Fibroblast of lung (primary cell): ENCODE data around the gene NOXO1. TPM values are rescaled to one million over a fixed set of nuclear protein-coding genes. Genes with fewer than 3 reads are reported as not detected.
"Not testable (repeated sequence)": the region's sequence is repeated elsewhere in the genome, so short reads cannot be mapped to it uniquely, and the experiment has no call there.

Experiments used
- DNase-seq, 2 donors: peaks; one replicate each; pipeline versions ENCODE4 v3.0.0 to v3.0.0-alpha.2; 2010; ENCODE audit warnings: low read depth in 2 of 2
- H2AFZ ChIP-seq: 2 replicates; pipeline ENCODE4 v1.5.1; 2012; ENCODE audit warnings: low read length, control low read depth, inconsistent platforms
- H3K27ac ChIP-seq: 2 replicates; pipeline ENCODE4 v1.5.1; 2011; ENCODE audit warnings: low read length, control low read depth; ENCODE audit not compliant: insufficient read depth
- H3K27me3 ChIP-seq: 2 replicates; pipeline ENCODE4 v1.5.1; 2011; ENCODE audit warnings: mild to moderate bottlenecking, low read length; ENCODE audit not compliant: control insufficient read depth, insufficient read depth
- H3K36me3 ChIP-seq: 2 replicates; pipeline ENCODE4 v1.5.1; 2011; ENCODE audit warnings: low read length; ENCODE audit not compliant: control insufficient read depth, insufficient read depth
- H3K4me1 ChIP-seq: 2 replicates; pipeline ENCODE4 v1.5.1; 2011; ENCODE audit warnings: low read length; ENCODE audit not compliant: control insufficient read depth, insufficient read depth; ENCODE audit errors: extremely low read depth
- H3K4me2 ChIP-seq: 2 replicates; pipeline ENCODE4 v1.5.1; 2011; ENCODE audit warnings: low read length, control low read depth; ENCODE audit not compliant: insufficient read depth; ENCODE audit errors: extremely low read depth
- H3K4me3 ChIP-seq, 4 experiments: fragments of 200-600 bp in 1 of 4; sonication (generic) in 1 of 4; replicated peaks in 1 of 4; 2 replicates each; pipeline ENCODE4 v1.5.1; 2011 to 2016; ENCODE audit warnings: low read length in 4 of 4, low read depth in 3 of 4, mild to moderate bottlenecking in 3 of 4, control low read depth in 2 of 4, inconsistent platforms in 1 of 4, mixed read lengths in 1 of 4; ENCODE audit not compliant: insufficient read depth in 1 of 4; ENCODE audit errors: control extremely low read depth in 1 of 4
- H3K79me2 ChIP-seq: 2 replicates; pipeline ENCODE4 v1.5.1; 2012; ENCODE audit warnings: mild to moderate bottlenecking, low read length, inconsistent platforms; ENCODE audit not compliant: control insufficient read depth, insufficient read depth
- H3K9ac ChIP-seq: 2 replicates; pipeline ENCODE4 v1.5.1; 2011; ENCODE audit warnings: mild to moderate bottlenecking, low read length, control low read depth; ENCODE audit not compliant: insufficient read depth
- H3K9me3 ChIP-seq: 2 replicates; pipeline ENCODE4 v1.5.1; 2012; ENCODE audit warnings: low read depth, low read length; ENCODE audit not compliant: control insufficient read depth, insufficient read depth
- H4K20me1 ChIP-seq: 2 replicates; pipeline ENCODE4 v1.5.1; 2011; ENCODE audit warnings: low read length; ENCODE audit not compliant: control insufficient read depth, insufficient read depth; ENCODE audit errors: extremely low read depth
- EZH2 ChIP-seq: IDR thresholded peaks from 2 replicates; pipeline ENCODE4 v1.5.1; 2012; ENCODE audit warnings: low read length, control low read depth, mild to moderate bottlenecking; ENCODE audit errors: missing control alignments
- polyA plus RNA-seq, 2 donors: library from polyadenylated mRNA; depleted of rRNA in 1 of 2; stranded (reverse) in 1 of 2; unstranded in 1 of 2; fragments of >200 nt; gene quantifications; 2 replicates each; pipeline ENCODE4 v1.2.1, GENCODE V29; 2011 to 2012; ENCODE audit warnings: missing spikeins in 1 of 2
- total RNA-seq: library from RNA; depleted of rRNA; stranded (reverse); fragments of >200 nt; gene quantifications from 2 replicates; pipeline ENCODE4 v1.2.1, GENCODE V29; 2014
- TF ChIP-seq, protein P1 (sequence below), 2 donors: IDR thresholded peaks in 1 of 2; conservative IDR thresholded peaks in 1 of 2; 1 replicate in 1 of 2; 2 replicates in 1 of 2; pipeline ENCODE4 v1.5.1; 2011 to 2012; ENCODE audit warnings: low read length in 2 of 2, control low read depth in 1 of 2, inconsistent platforms in 1 of 2, low read depth in 1 of 2, mild to moderate bottlenecking in 1 of 2

NOXO1 gene
- total and polyA plus RNA-seq, 2 donors (not counting 1 experiment from before 2014, with no cell fraction given), result 0.03 TPM; not detected in 1

GRCh38 chr16:2013527-2013926 lies 32.3 kb upstream of the NOXO1 start:
- no peaks in the 10 kb centered on the region for H4K20me1 ChIP-seq
- no peak for TF ChIP-seq EZH2
- H2AFZ ChIP-seq, result no peak overlapping the region
- no peak overlapping the region for H3K4me2 ChIP-seq
- no peak overlapping the region for H3K9ac ChIP-seq
- H3K27ac ChIP-seq, result no peak overlapping the region
- DNase-seq, result no peak
- H3K27me3 ChIP-seq, result no peaks in the 10 kb centered on the region
- H3K4me1 ChIP-seq, result peaks cover 7% of the 10 kb centered on the region
- no peak overlapping the region for H3K4me3 ChIP-seq
- H3K9me3 ChIP-seq, result no peaks in the 10 kb centered on the region
- H3K79me2 ChIP-seq, result peaks cover 13% of the 10 kb centered on the region
- H3K36me3 ChIP-seq, result no peaks in the 10 kb centered on the region

GRCh38 chr16:2011726-2012125 lies 30.5 kb upstream of the NOXO1 start:
- H3K27ac ChIP-seq, H4K20me1 ChIP-seq, H3K4me3 ChIP-seq, H3K36me3 ChIP-seq, H3K9me3 ChIP-seq, DNase-seq, H3K9ac ChIP-seq, H3K4me2 ChIP-seq, H2AFZ ChIP-seq, H3K27me3 ChIP-seq: not testable (repeated sequence)
- Histone ChIP-seq H3K79me2 (peaks cover 31% of the 10 kb centered on the region), H3K4me1 (peaks cover 17% of the 10 kb centered on the region)

GRCh38 chr16:2009791-2010510 lies 28.7 kb upstream of the NOXO1 start, which contains the start of gene ZNF598:
Gene ZNF598 (minus strand): TSS chr16:2009821.
- peak within 1 kb of the TSS; percentile 95 for H3K4me2 ChIP-seq
- no peaks in the 10 kb centered on the region for H3K27me3 ChIP-seq
- H3K27ac ChIP-seq, result peak within 1 kb of the TSS; percentile 86
- peaks cover 16% of the 10 kb centered on the region for H3K4me1 ChIP-seq
- no peaks in the 10 kb centered on the region for H3K9me3 ChIP-seq
- no peak for TF ChIP-seq EZH2
- TF ChIP-seq, protein P1, sequence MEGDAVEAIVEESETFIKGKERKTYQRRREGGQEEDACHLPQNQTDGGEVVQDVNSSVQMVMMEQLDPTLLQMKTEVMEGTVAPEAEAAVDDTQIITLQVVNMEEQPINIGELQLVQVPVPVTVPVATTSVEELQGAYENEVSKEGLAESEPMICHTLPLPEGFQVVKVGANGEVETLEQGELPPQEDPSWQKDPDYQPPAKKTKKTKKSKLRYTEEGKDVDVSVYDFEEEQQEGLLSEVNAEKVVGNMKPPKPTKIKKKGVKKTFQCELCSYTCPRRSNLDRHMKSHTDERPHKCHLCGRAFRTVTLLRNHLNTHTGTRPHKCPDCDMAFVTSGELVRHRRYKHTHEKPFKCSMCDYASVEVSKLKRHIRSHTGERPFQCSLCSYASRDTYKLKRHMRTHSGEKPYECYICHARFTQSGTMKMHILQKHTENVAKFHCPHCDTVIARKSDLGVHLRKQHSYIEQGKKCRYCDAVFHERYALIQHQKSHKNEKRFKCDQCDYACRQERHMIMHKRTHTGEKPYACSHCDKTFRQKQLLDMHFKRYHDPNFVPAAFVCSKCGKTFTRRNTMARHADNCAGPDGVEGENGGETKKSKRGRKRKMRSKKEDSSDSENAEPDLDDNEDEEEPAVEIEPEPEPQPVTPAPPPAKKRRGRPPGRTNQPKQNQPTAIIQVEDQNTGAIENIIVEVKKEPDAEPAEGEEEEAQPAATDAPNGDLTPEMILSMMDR (conservative IDR thresholded peaks at IDR 0.05 in 1 of 2, IDR thresholded peaks at IDR 0.05 in 1 of 2; ENCODE audit: low read depth in 1 of 2, low read length in 2 of 2), result no peak
- peak within 1 kb of the TSS; percentile 63 to 88 (median 80) for H3K4me3 ChIP-seq
- peak; percentile 85 to 88 for DNase-seq
- H3K9ac ChIP-seq, result peak within 1 kb of the TSS; percentile 97
- peaks cover 49% of the 10 kb centered on the region for H3K79me2 ChIP-seq
- no peaks in the 10 kb centered on the region for H4K20me1 ChIP-seq
- peaks cover 3% of the 10 kb centered on the region for H3K36me3 ChIP-seq
- peak within 1 kb of the TSS; percentile 8 for H2AFZ ChIP-seq

DNA sequence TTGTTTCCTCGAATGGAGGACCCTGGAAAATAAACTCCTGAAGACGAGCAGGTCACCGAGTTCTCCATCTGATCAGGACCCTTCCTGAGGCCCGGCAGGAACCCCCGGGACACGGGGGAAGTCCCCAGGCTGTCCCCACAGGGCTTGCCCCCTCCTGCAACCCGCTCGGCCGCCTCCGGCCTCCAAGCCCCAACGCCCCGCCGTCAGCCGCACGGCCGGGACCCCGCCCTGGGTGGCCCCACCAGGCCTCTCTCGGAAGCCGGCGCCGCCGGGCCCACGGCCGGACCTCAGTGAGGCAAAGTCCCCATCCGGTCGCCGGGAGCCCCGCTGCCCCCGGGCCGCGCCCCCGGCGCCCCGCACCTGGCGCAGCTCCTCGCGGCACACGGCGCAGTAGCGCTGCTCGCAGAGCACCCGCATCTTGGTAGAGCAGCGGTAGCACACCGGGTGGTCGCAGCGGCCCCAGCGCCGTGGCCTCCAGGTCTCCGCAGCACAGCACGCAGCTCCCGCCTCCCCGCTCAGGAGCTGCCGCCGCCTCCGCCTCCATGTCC lies 28.0 kb upstream of the NOXO1 start:
- H3K36me3 ChIP-seq, result peaks cover 7% of the 10 kb centered on the region
- peaks cover 20% of the 10 kb centered on the region for H3K4me1 ChIP-seq
- peak overlapping the region; percentile 95 for H3K4me2 ChIP-seq
- peak overlapping the region; percentile 97 for H3K9ac ChIP-seq
- no peaks in the 10 kb centered on the region for H3K27me3 ChIP-seq
- H3K79me2 ChIP-seq, result peaks cover 56% of the 10 kb centered on the region
- DNase-seq, result no peak
- peak overlapping the region; percentile 58 to 82 (median 71) for H3K4me3 ChIP-seq
- H2AFZ ChIP-seq, result no peak overlapping the region
- TF ChIP-seq, protein P1 (conservative IDR thresholded peaks at IDR 0.05 in 1 of 2, IDR thresholded peaks at IDR 0.05 in 1 of 2; ENCODE audit: low read depth in 1 of 2, low read length in 2 of 2), result no peak
- no peak for TF ChIP-seq EZH2
- H3K27ac ChIP-seq, result peak overlapping the region; percentile 85
- no peaks in the 10 kb centered on the region for H3K9me3 ChIP-seq
- no peaks in the 10 kb centered on the region for H4K20me1 ChIP-seq
